ENCODE data around the gene MISP.

Gene MISP

GRCh38 chr19:718251-718951 is 32.5 kb upstream of the MISP start:
- TF ChIP-seq SPI1 (IDR thresholded peaks at IDR 0.05; ENCODE audit: borderline replicate concordance, low read depth) (no peak), GABPA (IDR thresholded peaks at IDR 0.05; ENCODE audit: low read depth) (no peak)
- DNase-seq (ENCODE audit: low read depth in 1 of 2, low spot score in 1 of 2) = no peak
- Histone ChIP-seq H3K27me3 (ENCODE audit: insufficient read depth, poor library complexity, severe bottlenecking) (peaks cover 8% of the 10 kb centered on the region), H3K27ac (replicated peaks) (no peak overlapping the region), H3K4me3 (replicated peaks; ENCODE audit: insufficient read depth, low read length) (no peak overlapping the region)

- Histone ChIP-seq H3K4me3 (replicated peaks; ENCODE audit: insufficient read depth, low read length) (no peak overlapping the region), H3K27me3 (ENCODE audit: insufficient read depth, poor library complexity, severe bottlenecking) (peaks cover 8% of the 10 kb centered on the region), H3K27ac (replicated peaks) (no peak overlapping the region)
- DNase-seq (ENCODE audit: low read depth in 1 of 2, low spot score in 1 of 2) = no peak
- TF ChIP-seq REST (IDR thresholded peaks at IDR 0.05; ENCODE audit: insufficient replicate concordance, low read depth) (no peak), POLR2AphosphoS5 (IDR thresholded peaks at IDR 0.05; ENCODE audit: low read depth) (no peak), SPI1 (IDR thresholded peaks at IDR 0.05; ENCODE audit: borderline replicate concordance, low read depth) (no peak), CTCF (IDR thresholded peaks at IDR 0.05; ENCODE audit: insufficient read depth, low read length) (no peak), GABPA (IDR thresholded peaks at IDR 0.05; ENCODE audit: low read depth) (no peak)
Observed at GRCh38 chr19:718991-719512, 31.9 kb upstream of the MISP start.

- H3K27me3 ChIP-seq (ENCODE audit: insufficient read depth, poor library complexity, severe bottlenecking) = peaks cover 8% of the 10 kb centered on the region
- H3K4me3 ChIP-seq (replicated peaks; ENCODE audit: insufficient read depth, low read length) = no peak overlapping the region
- DNase-seq (ENCODE audit: low read depth in 1 of 2, low spot score in 1 of 2) = no peak
- no peak overlapping the region for H3K27ac ChIP-seq (replicated peaks)
- TF ChIP-seq GABPA (IDR thresholded peaks at IDR 0.05; ENCODE audit: low read depth) (no peak), CTCF (IDR thresholded peaks at IDR 0.05; ENCODE audit: insufficient read depth, low read length) (no peak), REST (IDR thresholded peaks at IDR 0.05; ENCODE audit: insufficient replicate concordance, low read depth) (no peak), POLR2AphosphoS5 (IDR thresholded peaks at IDR 0.05; ENCODE audit: low read depth) (no peak), SPI1 (IDR thresholded peaks at IDR 0.05; ENCODE audit: borderline replicate concordance, low read depth) (no peak)
Observed at GRCh38 chr19:719636-720344, 31.1 kb upstream of the MISP start.
